Effector CD8-positive, alpha-beta T cell (primary cell): ENCODE measurements around the gene AIFM3.

Experiments used
- DNase-seq: peaks from one replicate; lab custom pipeline; 2025; lab: John Stamatoyannopoulos, UW

The AIFM3 gene

DNA sequence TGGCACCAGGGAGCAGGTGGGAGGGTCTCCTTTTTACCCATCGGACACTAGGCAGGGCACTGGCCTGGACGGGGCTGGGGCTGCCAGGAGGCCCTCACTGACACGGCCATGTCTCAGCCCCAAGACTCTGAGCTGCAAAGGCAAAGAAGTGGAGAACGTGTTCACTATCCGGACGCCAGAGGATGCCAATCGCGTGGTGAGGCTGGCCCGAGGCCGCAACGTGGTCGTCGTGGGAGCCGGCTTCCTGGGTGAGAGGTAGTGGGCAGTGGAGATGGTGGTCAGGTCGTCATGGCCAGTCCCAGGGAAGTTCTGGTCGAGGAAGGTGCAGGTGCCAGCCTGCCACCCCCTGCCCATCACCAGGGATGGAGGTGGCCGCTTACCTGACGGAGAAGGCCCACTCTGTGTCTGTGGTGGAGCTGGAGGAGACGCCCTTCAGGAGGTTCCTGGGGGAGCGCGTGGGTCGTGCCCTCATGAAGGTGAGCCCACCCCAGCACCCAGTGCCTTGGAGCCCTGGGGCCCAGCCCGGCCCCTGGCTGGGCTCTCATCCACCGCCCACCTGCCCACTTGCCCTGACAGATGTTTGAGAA lies 9.3 kb downstream of the AIFM3 start:
- no peak for DNase-seq

DNA sequence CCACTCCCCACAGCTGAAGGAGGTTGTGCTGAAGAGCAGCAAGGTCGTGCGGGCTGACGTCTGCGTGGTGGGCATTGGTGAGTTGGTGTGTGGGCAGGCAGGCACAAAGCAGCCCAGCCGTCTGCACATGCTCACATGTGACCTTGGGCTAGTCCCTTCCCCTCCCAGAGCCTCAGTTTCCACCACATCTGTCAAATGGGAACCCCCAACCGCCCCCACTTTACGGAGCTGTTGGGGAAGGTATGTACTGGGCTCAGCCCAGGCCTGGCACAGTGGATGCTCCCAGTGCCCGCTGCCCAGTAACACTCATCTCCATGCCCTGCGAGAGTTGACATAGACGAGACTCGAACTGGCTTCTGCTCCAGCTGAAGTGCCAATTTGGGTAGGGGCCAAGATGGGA lies 10.0 kb downstream of the AIFM3 start:
- no peak for DNase-seq

DNA sequence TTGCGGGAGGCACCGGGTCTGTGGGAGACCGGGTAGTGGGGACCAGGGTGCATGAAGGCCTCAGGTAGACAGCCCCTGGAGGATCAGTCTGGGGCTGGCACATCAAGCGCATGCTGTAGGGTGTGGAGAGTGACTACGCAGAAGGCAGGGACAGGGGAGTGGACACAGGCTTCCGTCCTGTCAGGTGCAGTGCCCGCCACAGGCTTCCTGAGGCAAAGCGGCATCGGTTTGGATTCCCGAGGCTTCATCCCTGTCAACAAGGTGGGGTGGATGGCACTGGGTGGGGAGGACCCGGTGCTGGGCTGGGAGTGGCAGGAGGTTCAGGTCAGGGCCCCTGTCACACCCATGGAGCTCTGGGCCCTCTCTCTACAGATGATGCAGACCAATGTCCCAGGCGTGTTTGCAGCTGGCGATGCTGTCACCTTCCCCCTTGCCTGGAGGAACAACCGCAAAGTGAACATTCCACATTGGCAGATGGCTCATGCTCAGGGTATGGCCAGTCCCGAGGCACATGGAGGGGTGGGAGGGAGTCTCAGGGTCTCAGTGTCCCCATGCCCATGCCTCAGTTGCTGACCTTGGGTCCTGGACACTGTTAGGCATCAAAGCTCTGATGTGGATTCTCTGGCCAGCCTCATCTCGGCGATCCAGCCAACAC lies 10.6 kb downstream of the AIFM3 start:
- no peak for DNase-seq

DNA sequence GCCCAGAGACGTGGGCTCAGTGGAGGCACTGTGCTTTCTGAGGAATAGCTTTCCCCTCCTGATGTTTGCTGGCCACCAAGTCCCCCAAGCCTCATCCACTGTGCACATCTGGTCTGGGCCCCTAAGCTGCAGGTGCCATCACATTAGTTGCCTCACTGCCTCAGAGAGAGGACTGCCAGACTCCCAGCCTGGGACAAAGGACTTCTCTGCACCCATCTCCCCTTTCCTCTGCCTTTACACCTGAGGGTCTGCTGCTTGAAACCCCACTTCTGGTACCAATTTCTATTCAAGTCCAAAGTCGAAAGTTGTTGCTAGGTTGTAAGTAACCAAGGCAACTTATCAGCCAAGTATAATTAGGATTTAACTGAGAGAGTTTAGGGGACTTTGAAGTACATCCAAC lies 11.4 kb downstream of the AIFM3 start:
- no peak for DNase-seq

DNA sequence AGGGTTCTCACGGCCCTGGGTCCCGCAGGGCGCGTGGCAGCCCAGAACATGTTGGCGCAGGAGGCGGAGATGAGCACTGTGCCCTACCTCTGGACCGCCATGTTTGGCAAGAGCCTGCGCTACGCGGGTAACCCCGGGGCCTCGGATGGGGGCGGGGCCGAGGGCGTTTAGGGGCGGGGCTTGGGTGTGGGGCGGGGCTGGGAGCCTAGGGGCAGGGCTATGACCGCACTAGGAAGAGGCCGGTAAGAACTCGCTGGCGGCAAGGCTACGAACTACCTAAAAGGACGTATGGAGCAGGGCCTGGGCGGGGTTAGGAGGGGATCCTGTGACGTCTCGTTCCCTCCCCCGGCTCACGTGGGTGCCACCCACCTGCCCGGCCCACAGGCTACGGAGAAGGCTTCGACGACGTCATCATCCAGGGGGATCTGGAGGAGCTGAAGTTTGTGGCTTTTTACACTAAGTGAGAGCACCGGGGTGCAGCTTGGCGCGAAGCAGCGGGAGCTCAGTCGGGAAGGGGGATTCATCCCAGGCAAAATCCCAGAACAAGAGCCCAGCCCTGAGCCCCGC lies 12.3 kb downstream of the AIFM3 start:
- peak; percentile 53 for DNase-seq

DNA sequence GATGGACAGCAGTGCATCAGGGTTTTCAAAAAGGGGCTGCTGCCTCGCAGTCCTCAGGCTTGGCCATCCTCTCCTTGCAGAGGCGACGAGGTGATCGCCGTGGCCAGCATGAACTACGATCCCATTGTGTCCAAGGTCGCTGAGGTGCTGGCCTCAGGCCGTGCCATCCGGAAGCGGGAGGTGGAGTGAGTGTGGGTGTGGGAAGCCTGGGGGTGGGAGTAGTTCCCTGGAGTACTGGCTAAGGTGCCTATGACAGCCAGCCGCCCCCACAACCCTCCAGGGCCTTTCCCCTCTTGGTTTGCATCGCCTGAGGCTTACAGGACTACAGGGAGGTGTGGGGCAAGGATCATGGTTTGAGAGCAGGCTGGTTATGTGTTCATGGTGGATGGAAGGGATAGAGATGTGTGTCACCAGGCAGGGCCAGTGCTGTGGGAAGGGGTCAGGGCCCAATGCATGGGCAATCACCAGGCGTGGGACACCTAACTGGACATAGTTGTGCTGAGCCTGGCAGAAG lies 12.9 kb downstream of the AIFM3 start:
- DNase-seq, result no peak

DNA sequence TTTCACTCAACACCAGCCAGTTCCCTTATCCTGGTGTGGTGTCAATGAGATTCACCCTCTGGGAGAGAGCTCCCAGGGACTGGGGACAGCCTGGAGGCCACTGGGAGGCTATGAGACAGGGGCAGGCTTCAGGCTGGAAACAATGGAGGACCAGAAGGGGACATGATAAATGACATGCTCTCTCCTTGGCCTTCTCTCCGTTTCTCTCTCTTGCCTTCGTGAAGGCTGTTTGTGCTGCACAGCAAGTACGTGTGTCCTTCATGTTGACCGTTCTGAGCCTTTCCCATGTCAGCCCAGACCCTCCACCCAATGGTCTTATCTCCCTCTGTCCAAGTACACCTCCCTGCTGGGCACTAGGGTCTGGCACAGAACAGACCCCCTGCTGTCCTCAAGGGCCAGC lies 13.5 kb downstream of the AIFM3 start:
- no peak for DNase-seq

DNA sequence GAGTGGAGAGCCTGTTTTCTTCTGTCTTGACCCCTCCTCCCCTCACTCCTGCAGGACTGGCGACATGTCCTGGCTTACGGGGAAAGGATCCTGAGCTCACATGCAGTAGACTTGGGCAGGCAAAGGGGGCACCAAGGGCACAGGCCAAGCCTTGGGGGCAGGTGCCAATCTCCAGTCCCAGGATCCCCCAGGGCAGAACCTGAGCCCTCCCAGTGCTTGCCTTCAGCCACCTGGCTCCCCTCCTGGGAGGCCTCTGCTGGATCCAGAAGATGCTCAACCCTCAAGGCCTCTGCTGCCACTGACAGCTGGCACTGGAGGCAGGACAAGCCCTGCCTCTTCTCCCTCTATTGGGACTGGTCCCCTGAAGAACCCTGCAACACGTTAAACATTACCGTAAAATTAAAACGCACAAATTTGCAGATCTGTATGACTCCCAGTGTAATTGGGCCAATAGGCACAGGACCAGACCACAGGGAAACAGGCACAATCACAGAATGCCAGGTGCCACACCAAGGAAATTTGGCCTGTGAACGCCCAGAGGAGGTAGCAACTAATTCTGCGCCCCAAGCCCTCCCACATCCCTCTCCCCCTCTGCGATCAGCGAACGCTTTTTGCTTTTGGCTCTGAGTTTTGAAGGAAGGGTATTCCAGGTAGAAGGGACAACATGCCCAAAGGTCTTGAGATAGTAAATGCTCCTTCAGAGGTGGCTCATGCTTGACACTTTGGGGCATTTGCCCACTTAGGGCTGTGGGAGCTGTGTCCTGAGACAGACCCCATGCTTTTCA lies 14.1 kb downstream of the AIFM3 start:
- DNase-seq, result no peak

DNA sequence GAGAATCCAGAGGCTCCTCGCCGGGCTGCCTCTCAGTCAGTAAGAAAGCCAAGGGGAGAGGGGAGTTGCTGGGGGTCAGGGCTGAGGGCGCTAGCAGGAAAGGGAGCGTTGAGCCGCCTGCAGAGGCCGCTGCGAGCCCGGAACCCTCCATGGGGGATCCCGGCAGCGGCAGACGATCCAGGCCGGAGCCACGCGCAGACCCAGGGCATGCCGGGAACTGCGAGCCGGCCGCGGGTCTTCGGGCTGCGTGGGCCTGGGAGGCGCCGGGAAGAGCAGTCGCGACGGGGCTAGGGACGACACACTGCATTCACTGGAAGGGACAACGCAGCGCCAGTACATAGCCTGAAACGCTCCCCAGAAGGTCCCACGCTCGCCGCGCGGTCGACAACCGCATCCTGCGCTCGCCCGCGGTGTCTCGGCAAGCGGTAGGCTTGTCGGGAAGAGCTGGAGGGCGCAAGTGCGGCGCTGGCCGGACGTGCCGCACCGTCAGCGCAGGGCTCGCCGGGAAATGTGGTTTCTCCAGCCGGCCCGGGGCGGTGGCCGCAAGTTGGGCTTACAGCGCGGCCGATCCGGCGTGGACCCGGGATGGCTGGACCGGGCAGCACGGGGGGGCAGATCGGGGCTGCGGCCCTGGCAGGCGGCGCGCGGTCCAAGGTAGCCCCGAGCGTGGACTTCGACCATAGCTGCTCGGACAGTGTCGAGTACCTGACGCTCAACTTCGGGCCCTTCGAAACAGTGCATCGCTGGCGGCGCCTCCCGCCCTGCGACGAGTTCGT lies 14.9 kb downstream of the AIFM3 start, which contains the start of gene LZTR1:
LZTR1 (plus strand) TSS at position 511 of the 776 bp plus-strand sequence; CDS start at position 586, 75 bp downstream.
- peak; percentile 38 for DNase-seq

DNA sequence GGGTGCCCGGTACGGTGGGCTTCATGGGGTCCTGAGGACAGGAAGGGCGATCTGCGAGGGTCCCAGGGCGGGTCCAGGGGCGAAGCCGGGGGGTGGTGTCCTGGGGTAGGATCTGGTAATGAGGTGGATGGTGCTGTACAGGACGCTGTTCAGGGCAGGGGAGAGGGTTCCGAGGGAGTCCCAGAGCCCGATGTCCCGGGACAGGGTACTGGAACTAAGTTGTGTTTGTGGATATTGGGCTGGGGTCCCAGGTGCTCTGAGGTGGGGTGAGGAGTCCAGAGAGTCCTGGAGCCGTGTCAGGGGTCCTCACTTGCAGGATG lies 15.5 kb downstream of the AIFM3 start:
- no peak for DNase-seq

DNA sequence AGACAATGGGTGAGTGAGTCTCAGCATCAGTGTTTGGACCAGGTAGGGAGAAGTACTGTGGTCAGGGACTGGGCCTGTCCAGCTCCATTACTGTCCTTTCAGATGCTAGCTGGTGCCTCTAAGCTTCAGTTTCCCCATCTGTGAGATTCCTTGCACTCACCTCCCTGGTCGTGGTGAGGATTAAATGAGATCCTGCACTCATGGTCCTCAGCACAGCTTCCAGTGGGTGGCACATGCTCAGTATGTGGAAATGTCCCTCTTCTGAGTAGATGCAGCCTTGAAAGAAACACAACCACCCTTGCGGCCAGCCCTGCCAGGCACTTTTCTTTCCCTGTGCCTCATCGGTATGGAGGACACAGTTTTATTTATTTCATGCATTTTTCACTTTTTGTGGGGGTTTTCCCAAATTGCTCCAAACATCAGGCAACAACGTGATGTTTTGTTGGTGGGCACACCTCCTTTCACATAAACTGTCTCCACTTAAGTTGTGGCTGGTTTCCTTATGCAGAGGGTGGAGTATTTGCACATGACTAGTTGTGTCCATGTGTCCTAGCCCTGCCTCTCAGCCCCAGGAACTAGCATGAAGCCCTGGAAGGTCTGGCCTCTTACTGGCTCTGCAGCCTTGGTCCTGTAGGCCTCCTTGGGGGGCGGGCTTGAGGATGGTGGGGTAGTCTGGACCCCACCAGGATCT lies 16.2 kb downstream of the AIFM3 start:
- DNase-seq, result no peak

DNA sequence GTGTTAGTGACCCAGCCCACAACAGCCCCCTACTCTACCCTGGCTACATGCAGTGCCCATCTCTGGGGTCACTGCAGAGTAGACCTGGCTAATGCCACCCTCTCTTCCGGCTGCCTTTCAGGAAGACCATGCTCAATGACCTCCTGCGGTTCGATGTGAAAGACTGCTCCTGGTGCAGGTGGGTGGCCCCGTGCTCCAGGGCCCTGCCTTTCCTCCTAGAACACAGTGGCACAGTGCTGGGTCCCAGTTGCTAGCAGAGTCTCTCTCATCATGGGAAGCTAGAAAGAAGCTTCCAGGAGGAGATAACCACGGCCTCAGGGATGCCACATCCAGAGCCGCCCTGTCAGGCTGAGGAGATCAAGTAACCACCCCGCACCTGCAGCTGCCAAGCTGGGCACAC lies 18.7 kb downstream of the AIFM3 start:
- no peak for DNase-seq

DNA sequence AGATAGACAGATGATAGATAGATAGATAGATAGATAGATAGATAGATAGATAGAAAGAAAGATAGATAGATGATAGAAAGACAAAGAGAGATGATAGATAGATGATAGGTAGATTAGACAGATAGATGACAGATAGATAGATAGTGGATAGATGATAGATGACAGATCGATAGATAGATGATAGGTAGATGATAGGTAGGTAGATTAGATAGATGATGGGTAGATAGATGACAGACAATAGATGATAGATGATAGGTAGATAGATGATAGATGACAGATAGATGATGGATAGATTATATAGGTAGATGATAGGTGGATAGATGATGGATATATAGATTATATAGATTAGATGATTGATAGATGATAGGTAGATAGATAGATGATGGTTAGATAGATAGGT lies 19.3 kb downstream of the AIFM3 start:
- DNase-seq, result no peak

DNA sequence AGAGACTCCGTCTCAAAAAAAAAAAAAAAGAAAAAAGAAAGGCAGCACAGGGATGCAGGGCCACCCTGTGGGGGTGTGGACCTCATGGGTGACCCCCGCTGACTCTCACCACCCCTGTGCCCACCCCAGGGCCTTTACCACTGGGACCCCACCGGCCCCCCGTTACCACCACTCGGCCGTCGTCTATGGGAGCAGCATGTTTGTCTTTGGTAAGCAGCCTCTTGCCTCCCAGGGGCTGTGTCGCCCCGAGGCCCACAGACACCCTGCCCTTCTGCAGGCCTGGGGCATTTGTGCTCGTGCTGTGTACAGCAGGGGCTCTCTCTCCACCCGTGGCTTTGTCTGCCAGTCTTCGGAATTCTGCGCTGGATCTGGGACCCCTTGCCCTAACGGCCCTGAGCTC lies 20.3 kb downstream of the AIFM3 start:
- no peak for DNase-seq

DNA sequence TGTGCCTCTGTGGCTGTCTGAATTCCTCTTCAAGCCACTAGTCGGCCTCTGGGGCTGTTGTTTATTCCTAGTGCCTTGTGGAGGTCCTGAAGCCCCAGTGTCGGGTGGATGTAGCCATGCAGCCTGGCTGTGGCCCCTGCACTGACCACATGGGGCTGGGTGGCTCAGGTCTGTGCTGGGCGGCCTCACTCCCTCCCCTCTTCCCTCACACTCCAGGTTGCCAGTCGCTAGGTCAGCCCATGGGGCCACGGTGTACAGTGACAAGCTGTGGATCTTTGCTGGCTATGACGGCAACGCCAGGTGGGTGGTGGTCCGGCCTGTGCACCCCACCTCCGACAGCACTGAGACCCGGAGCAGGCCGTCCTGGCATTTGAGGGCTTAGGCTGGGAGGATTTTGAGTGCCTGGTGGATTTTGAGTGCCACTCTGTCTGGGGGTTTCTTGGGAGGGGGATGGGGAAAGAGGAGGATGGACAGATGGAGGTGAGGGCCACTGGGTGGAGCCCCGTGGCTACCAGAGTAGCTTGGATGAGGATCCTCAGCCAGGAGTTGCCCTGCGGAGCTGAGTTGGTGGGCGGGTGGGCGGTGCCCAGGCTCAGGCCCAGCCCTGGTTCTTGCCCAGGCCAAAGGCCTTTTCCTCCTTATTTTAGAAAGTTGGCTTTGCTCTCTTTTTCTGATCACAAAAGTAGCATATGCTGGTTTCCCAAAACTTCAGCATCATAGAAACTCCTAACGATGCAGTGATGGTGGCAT lies 21.7 kb downstream of the AIFM3 start:
- no peak for DNase-seq

DNA sequence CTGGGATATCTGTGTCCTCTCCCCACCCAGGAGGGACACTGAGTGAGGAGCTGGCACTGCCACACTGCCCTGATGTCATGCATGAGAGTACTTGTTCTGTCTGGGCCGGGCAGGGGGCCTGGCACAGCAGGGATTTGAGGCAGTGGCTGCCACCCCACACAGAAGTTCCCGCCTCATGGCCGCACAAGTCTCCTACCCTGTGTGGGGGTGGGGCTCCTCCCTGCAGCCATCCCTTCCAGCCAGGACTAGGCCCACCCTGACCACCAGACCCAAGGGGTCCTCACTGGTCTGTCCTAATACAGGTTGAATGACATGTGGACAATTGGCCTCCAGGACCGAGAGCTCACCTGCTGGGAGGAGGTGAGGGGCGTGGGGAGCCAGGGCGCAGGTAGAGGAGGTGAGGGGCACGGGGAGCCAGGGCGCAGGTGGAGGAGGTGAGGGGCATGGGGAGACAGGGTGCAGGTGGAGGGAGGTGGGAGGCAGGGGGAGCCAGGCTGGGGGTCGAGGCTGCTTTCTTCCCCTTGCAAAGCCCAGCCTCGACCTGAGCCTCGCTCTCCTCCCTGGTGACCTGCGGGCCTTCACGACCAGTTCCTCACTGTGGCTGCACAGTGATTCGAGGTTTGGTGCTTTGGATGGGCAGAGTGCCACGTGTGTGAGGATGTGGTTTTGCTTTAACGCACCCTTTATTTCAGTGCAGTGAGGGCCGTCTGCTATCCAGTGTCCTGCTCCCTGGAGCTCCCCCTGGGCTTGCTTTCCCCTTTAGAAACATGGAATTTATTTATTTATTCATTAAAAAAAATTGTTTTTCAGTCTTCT lies 22.5 kb downstream of the AIFM3 start:
- DNase-seq, result no peak

DNA sequence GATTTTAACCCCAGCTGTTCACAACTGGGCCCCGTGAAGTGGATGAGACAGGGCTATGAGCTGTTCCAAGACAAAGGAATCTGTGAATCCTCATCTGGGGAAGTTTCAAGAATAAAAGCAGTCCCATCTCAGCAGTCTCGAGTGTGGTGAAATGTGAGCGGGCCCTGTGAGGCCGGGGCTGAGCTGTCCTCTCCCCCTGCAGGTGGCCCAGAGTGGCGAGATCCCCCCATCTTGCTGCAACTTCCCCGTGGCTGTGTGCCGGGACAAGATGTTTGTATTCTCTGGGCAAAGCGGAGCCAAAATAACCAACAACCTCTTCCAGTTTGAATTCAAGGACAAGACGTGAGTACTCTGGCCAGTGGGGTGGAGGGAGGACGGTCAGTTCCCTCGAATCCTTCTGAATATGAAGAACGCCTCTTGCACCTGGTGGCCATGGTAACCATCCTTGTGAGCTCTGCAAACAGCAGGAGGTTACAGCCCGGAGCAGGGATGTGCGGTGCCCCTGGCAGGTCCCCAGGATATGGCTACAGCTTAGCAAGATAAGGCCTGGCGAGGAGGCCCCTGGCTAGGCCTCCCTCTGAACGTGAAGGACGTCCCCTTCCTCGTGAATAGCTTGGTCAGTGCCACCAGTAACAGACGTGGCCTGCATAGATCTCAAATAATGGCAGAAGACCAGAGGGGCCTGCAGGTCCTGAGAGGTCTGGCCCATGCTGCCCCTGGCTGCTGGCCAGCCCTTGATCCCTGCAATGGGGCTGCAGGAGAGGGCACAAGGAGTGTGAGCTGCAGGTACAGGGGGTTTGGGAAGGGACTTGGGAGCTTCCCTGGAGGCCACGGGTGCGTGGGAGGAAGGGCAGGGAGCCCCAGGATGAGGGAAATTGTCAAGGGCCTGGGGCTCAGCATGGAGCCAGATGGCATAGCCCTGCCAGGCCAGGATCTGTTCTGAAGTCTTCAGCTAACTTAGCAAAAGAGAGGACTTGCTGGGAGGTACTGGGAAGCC lies 23.4 kb downstream of the AIFM3 start:
- no peak for DNase-seq

DNA sequence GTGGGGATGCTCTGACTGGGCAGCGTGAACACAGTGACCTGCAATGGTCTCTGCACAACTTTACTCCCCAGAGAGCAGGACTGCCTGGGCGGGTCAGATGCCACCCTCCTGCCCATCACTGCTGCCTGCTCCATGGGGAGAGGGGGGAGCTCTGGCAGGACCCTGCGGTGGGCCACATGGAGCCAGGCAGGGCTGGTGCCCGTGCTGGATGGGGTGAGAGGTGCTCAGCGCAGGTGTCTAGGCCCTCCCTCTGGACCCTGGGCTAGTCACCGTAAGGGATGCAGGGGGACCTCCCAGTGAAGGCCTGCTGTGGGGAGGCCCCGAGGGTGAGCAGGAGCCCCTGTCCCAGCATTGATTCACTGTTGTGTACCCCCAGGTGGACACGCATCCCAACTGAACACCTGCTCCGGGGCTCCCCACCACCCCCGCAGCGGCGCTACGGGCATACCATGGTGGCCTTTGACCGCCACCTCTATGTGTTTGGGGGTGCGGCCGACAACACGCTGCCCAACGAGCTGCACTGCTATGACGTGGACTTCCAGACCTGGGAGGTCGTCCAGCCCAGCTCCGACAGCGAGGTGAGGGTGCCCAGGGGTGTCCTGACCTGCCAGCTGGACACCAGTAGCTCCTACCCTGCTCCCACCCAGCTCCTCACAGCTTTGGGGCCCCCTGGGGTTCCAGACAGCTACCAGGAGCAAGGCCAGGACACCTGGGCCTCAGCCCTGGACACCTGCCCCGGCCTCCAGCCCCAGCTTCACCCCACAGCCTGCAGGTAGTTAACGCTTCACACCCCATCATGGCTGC lies 24.4 kb downstream of the AIFM3 start:
- DNase-seq, result no peak
